GM13976 (cell line): Measurements from ENCODE around the gene MIPOL1.
"Not testable (repeated sequence)": the region's sequence is repeated elsewhere in the genome, so short reads cannot be mapped to it uniquely, and the experiment has no call there.

Experiments
- DNase-seq: peaks from one replicate; pipeline ENCODE4 v3.0.0; 2012; ENCODE audit warnings: low spot score
- CTCF ChIP-seq: IDR thresholded peaks from 2 replicates; pipeline ENCODE4 v1.5.1; 2012; ENCODE audit warnings: borderline replicate concordance, mild to moderate bottlenecking; ENCODE audit not compliant: insufficient read depth; ENCODE audit errors: extremely low read depth, missing control alignments, control extremely low read depth
- in situ Hi-C: fragments of 300-500 bp; cut with MboI; formaldehyde crosslinking; loops from one replicate; pipeline ENCODE4 v1.12.0; 2022; ENCODE audit warnings: low sequenced_read_pairs, mixed read lengths, inconsistent platforms; ENCODE audit not compliant: unreplicated experiment

Gene MIPOL1

GRCh38 chr14:37172024-37172869 is 25.5 kb upstream of the MIPOL1 start, which contains the start of gene SLC25A21:
Gene SLC25A21, minus strand, starts transcription at chr14:37172606.
- in situ Hi-C loops = no loop called here
- DNase-seq = no peak
- TF ChIP-seq CTCF = no peak

DNA sequence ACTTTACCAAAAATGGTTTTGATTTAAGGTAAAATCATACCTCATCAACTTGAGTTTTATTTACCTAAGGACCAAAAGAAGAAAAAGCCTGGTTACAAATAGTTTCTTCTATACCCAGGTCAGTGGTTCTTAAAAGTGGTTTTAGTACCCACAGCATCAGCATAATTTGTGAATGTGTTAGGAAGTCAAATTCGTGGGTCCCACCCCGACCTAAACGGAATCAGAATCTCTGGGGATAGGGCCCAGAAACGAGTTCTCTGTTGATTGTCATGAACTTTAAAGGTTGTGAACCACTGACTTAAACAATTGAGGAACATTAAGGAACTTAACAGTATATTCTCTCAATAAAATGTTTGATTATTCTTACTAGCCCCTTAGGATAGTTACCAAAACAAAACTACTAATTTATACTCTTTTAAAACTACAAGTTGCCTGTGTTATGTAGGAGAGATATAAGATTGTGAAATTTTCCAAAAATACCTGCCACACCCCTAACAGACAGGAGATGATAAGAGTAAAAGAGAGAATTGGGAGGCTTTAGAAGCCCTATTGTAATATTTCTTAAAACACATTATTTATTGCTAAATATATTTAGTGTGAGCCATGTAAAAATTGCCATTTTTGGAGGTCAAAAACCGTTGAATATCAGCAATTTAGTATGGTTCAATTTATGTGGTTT is 24.7 kb upstream of the MIPOL1 start:
- no peak for DNase-seq
- in situ Hi-C loops = no loop called here
- TF ChIP-seq CTCF = no peak

DNA sequence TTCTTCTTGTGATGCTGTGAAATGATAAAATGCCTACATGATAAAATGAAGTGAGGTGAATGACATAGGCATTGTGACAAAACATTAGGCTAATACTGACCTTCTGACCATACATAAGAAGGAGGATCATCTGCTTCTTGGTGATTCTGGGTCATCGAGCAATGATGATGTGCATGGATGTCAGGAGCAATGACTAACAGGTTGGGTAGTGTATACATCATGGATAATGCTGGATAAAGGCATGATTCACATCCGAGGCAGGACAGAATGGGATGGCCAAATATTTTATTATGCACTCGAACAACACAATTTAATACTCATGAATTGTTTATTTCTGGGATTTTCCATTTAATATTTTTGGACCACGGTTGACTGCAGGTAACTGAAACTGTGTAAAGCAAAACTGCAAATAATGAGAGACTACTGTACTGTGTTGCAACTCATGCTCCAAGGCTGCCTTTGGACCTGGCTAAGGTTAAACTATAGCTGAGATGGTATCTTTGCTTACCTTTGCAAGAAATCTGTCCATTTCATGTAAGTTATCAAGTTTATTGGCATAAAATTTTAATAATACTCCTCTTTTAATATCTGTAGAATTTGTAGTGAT is 17.7 kb upstream of the MIPOL1 start:
- no peak for TF ChIP-seq CTCF
- no peak for DNase-seq
- in situ Hi-C loops = no loop called here

DNA sequence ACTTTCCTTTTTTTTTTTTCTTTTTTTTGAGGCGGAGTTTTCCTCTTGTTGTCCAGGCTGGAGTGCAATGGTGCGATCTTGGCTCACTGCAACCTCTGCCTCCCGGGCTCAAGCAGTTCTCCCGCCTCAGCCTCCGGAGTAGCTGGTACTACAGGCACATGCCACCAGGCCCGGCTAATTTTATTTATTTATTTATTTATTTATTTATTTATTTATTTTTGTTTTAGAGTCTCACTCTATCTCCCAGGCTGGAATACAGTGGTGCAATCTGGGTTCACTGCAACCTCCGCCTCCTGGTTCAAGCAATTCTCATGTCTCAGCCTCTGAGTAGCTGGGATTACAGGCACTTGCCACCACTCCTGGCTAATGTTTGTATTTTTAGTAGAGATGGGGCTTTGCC is 16.9 kb upstream of the MIPOL1 start:
- DNase-seq, in situ Hi-C loops: not testable (repeated sequence)

- no peak for DNase-seq
- in situ Hi-C loops = no loop called here
- TF ChIP-seq CTCF = no peak
Observed at GRCh38 chr14:37181441-37181840, 16.3 kb upstream of the MIPOL1 start.

DNA sequence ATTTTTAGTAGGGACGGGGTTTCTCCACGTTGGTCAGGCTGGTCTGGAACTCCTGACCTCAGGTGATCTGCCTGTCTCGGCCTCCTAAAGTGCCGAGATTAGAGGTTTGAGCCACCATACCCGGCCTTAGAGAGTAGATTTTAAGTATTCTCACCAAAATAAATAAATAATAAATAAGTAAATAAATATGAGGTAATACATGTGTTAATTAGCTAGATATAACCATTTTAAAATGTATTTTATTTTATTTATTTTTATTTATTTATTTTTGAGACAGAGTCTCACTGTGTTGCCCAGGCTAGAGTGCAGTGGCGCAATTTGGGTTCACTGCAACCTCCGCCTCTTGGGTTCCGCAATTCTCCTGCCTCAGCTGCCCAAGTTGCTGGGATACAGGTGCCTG is 13.2 kb upstream of the MIPOL1 start:
- in situ Hi-C loops, DNase-seq: not testable (repeated sequence)

DNA sequence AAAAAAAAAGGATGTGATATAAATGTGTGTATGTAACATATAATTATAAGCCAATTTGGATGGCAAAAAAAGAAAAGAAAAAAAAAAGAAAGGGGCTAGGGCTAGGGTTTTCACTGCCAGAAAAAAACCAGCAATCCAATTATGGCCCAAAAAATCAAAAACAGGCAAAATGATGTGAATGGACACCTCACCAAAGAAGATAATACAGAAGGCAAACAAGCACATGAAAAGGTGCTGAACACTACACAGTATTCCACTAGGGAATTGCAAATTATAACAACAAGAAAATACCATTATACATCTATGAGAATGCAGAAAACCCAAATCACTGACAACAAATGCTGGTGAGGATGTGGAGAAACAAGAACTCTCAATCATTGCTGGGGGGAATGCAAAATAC is 12.1 kb upstream of the MIPOL1 start:
- no peak for DNase-seq
- in situ Hi-C loops = no loop called here
- TF ChIP-seq CTCF = no peak

- in situ Hi-C loops = no loop called here
- no peak for TF ChIP-seq CTCF
- no peak for DNase-seq
Observed at GRCh38 chr14:37186865-37187264, 10.9 kb upstream of the MIPOL1 start.
